ENCODE data around the gene IQSEC3.
"Not testable (repeated sequence)": the region's sequence is repeated elsewhere in the genome, so short reads cannot be mapped to it uniquely, and the experiment has no call there.

IQSEC3 gene

DNA sequence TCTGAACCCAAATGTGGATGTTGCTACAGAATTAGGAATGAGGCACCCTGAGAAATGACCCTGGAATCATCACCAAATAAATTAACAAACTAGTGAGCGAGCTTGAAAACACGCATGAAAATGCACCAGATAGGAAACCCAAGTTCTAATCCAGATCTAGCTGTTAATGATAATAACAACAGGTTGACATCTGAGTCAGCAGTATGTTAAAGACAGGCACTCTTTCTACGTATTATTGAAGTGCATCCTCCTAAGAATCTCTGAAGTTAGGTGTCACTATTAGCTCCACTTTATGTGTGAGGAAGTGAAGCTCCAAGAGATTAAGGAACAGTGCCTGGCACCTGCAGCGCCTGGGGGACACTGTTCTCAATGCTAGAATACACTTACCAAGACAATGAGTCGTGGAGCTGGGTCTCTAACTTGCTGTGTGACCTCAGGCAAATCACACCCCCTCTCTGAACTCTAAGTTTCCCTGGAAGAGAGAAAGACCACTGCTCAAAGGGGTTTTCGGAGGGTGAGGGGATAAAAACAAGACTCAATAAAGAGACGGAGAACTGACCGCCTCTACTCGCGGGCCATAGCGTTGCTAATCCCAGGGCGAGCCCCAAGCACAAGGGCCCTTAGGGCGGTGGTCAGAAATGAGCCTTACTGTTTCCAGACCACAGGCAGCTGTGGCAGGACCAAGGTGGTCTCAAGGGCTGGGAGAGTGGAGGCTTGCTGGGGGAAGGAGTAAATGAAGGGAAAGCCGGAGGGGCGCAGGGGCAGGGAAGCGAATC lies 145.3 kb downstream of the IQSEC3 start:
- no peak overlapping the region for H3K4me3 ChIP-seq (ENCODE audit: low read depth, low read length)
- TF ChIP-seq, protein P1, sequence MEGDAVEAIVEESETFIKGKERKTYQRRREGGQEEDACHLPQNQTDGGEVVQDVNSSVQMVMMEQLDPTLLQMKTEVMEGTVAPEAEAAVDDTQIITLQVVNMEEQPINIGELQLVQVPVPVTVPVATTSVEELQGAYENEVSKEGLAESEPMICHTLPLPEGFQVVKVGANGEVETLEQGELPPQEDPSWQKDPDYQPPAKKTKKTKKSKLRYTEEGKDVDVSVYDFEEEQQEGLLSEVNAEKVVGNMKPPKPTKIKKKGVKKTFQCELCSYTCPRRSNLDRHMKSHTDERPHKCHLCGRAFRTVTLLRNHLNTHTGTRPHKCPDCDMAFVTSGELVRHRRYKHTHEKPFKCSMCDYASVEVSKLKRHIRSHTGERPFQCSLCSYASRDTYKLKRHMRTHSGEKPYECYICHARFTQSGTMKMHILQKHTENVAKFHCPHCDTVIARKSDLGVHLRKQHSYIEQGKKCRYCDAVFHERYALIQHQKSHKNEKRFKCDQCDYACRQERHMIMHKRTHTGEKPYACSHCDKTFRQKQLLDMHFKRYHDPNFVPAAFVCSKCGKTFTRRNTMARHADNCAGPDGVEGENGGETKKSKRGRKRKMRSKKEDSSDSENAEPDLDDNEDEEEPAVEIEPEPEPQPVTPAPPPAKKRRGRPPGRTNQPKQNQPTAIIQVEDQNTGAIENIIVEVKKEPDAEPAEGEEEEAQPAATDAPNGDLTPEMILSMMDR (IDR thresholded peaks at IDR 0.05; ENCODE audit: low read depth, low read length, missing control alignments): no peak
- no peak for DNase-seq (ENCODE audit: low read depth)

DNA sequence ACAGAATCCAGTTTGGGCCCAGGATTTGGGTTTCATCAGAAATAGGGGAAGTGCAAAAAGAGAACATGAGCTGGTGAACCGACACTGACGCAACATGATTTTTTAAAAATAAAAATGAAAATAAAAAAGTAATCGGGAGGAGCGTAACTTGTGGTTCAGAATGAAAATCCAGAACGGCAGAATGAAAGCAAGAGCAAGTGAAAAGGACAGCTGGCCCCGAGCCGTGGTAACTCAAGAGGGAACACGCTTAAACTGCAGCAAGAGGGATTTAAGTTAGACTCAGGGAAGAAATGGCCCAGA lies 145.8 kb downstream of the IQSEC3 start:
- no peak overlapping the region for H3K4me3 ChIP-seq (ENCODE audit: low read depth, low read length)
- peak; percentile 24 for DNase-seq (ENCODE audit: low read depth)
- TF ChIP-seq, protein P1 (IDR thresholded peaks at IDR 0.05; ENCODE audit: low read depth, low read length, missing control alignments): no peak

DNA sequence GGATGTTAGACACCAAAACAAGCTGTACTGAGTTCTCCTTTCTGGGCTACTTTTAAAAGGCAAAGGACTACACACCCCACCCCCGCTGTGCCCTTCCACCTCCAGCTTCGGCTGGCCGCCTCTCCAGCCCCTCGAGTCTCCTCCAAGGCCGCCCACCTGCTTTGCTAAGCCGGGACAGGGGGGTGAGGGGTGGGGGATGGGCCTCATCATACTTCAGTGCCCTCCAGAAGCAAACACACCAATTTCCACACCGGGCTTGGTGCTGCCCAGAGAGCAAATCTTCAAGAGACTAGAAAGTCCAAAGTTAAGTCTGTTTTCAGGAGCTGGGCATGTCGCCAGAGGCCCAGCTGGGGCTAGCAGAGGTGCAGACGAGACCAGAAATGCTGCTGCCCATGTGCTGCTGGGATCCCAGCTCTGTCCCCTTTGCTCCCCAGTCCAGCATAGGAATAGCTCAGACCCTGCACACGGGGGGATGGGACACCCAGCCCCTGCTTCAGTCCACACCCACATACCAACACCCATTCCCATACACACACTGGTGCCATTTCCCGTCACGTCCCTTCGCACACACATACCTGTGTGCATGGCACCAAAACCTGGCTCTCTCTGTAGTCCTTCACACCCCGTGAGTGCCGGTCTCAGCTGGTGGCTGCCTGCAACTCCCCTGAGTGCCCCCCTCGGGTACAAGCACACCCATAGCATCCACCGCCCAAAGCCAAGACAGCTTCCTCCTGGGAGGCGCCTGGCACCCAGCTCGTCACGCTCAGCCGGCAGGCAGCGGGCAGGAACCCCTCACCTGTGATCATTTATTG lies 146.4 kb downstream of the IQSEC3 start:
- no peak for DNase-seq (ENCODE audit: low read depth)
- TF ChIP-seq, protein P1 (IDR thresholded peaks at IDR 0.05; ENCODE audit: low read depth, low read length, missing control alignments): no peak
- no peak overlapping the region for H3K4me3 ChIP-seq (ENCODE audit: low read depth, low read length)

DNA sequence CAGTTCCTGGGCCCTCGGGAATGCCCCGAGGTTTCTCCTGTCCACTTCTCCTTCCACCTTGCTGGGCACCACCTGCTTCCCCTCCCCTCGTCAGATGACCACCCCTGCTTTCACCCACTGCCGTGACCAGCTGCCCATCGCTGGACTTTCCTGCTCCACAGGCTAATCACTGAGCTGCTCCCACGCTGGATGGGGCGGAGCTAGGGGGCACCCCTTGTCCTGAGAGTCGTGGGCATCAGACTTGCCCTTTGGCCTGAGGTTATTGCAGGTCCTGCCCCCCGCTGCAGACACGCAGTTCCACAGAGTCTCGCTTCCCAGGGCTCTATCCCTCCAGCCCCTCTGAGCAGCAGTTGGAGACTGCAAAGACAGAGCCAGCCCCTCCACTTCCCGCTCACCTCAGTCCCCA lies 147.0 kb downstream of the IQSEC3 start:
- no peak for DNase-seq (ENCODE audit: low read depth)
- H3K4me3 ChIP-seq (ENCODE audit: low read depth, low read length): no peak overlapping the region
- TF ChIP-seq, protein P1 (IDR thresholded peaks at IDR 0.05; ENCODE audit: low read depth, low read length, missing control alignments): no peak

DNA sequence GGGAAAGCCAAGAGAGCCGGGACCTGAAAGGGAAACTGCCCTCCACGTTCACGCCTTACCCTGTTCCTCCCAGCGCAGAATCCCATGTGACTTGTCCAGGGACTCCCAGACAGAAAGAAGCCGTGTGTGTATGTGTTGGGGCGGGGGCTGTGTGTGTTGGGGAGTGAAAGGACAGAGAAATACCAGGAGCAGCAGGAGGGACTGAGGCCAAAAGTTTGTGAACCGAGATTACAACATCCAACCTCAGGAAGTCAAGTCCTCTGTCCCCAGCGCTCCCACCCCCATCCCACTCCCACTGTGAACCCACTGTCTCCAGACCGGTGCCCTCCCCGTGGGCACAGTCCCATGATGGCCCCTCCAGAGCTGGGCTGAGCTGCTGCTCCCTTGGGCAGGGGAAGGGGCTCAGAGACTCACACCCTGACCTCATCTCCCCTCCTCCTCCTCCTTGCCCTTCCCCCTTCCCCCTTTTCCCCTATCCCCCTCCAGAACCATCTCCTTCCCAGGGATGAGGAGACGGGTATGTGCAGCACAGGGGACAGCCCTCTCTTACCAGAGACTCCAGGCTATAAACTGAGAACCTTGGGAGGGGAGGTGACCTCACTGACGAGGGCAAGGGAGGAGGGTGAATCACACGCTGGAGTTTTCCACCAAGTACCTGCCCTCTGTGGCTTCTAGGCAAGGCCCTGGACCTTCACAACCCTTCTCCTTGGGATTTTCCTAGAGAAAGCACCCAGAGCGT lies 147.6 kb downstream of the IQSEC3 start, which contains the start of gene SLC6A12:
Gene SLC6A12 (minus strand): TSS at position 155 of the 739 bp plus-strand sequence. CDS start 4,171 bp downstream, outside the sequence.
- TF ChIP-seq, protein P1 (IDR thresholded peaks at IDR 0.05; ENCODE audit: low read depth, low read length, missing control alignments): no peak
- no peak within 1 kb of the TSS for H3K4me3 ChIP-seq (ENCODE audit: low read depth, low read length)
- DNase-seq (ENCODE audit: low read depth): no peak

DNA sequence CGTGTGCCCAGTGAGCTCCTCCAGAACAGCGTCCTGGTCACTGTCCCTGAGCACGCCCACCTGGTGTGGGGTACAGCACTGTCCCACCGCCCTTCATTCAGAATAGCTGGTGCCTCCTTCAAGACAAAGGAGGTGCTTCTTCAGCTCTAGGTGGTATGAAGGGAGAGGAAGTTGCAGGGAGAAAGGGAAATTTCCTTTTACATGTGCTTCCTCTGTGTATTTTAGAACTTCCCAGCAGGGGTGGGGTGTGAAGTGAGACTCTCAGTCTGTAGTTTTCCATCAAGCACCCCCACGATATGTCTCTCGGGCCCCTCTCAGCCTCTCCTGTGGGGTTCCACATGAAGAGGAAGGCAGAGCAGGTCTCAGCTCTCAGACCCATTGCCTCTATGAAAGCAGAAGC lies 148.5 kb downstream of the IQSEC3 start:
- TF ChIP-seq, protein P1 (IDR thresholded peaks at IDR 0.05; ENCODE audit: low read depth, low read length, missing control alignments): no peak
- DNase-seq (ENCODE audit: low read depth): no peak
- H3K4me3 ChIP-seq (ENCODE audit: low read depth, low read length): no peak overlapping the region

DNA sequence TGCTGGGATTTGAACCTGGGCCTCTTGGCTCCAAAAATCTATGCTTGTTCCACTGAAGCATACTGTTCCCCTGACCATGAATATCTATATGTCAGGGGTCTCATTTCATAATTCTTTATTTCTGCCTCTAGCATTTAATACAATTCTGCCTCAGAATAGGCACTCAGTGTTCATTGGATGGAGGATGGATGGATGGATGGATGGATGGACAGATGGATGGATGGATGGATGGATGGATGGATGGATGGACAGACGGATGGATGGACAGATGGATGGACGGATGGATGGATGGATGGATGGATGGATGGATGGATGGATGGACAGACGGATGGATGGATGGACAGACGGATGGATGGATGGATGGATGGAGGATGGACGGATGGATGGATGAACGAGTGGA lies 150.5 kb downstream of the IQSEC3 start:
- DNase-seq (ENCODE audit: low read depth); H3K4me3 ChIP-seq (ENCODE audit: low read depth, low read length): not testable (repeated sequence)

Data from GM12864 (cell line).